Activated CD8-positive, alpha-beta T cell treated with anti-CD3 and anti-CD28 coated beads, Interleukin-2, amount 10 ng/mL, durations not matched to agents 7 days and 5 days (primary cell): ENCODE results near the gene CNBD2. TPM values are rescaled to one million over a fixed set of nuclear protein-coding genes. Genes with fewer than 3 reads are reported as not detected.
"Not testable (repeated sequence)": the region's sequence is repeated elsewhere in the genome, so short reads cannot be mapped to it uniquely, and the experiment has no call there.

ENCODE experiments used
- ATAC-seq: fragments of 150-1000 bp; cut with Tn5 transposase; one replicate; pipeline ENCODE4 v1.10.0; 2021; ENCODE audit warnings: moderate library complexity
- CTCF ChIA-PET: fragments of 350-600 bp; sonication (Branson Sonifier 250); formaldehyde crosslinking; loops from one replicate; lab custom pipeline; 2021; ENCODE audit warnings: antibody characterized with exemption; lab: Charles Lee
- POLR2A ChIA-PET: fragments of 350-600 bp; sonication (Branson Sonifier 250); formaldehyde crosslinking; loops from one replicate; lab custom pipeline; 2021; ENCODE audit warnings: antibody characterized with exemption; lab: Charles Lee
- DNase-seq: peaks from one replicate; pipeline ENCODE4 v3.0.0-alpha.2; 2020
- H3K27ac Mint-ChIP-seq: one replicate; pipeline ENCODE4 v1.8.0; 2021; ENCODE audit warnings: mild to moderate bottlenecking, mixed read lengths
- H3K27me3 Mint-ChIP-seq: one replicate; pipeline ENCODE4 v1.8.0; 2021; ENCODE audit warnings: low read depth, mixed read lengths
- H3K36me3 Mint-ChIP-seq: one replicate; pipeline ENCODE4 v1.8.0; 2021; ENCODE audit warnings: low read depth, mixed read lengths
- H3K4me1 Mint-ChIP-seq: one replicate; pipeline ENCODE4 v1.8.0; 2021; ENCODE audit warnings: low read depth, mixed read lengths
- H3K4me3 Mint-ChIP-seq: one replicate; pipeline ENCODE4 v1.8.0; 2021; ENCODE audit warnings: mild to moderate bottlenecking, mixed read lengths
- H3K9me3 Mint-ChIP-seq: one replicate; pipeline ENCODE4 v1.8.0; 2022; ENCODE audit warnings: mixed read lengths; ENCODE audit not compliant: insufficient read depth
- total RNA-seq, 2 experiments: library from RNA; stranded (reverse); gene quantifications; one replicate each; pipeline ENCODE4 v1.2.3, GENCODE V29; 2021

Gene CNBD2
- total RNA-seq, 2 experiments from 2014 or later: 4.9 to 6.1 TPM

DNA sequence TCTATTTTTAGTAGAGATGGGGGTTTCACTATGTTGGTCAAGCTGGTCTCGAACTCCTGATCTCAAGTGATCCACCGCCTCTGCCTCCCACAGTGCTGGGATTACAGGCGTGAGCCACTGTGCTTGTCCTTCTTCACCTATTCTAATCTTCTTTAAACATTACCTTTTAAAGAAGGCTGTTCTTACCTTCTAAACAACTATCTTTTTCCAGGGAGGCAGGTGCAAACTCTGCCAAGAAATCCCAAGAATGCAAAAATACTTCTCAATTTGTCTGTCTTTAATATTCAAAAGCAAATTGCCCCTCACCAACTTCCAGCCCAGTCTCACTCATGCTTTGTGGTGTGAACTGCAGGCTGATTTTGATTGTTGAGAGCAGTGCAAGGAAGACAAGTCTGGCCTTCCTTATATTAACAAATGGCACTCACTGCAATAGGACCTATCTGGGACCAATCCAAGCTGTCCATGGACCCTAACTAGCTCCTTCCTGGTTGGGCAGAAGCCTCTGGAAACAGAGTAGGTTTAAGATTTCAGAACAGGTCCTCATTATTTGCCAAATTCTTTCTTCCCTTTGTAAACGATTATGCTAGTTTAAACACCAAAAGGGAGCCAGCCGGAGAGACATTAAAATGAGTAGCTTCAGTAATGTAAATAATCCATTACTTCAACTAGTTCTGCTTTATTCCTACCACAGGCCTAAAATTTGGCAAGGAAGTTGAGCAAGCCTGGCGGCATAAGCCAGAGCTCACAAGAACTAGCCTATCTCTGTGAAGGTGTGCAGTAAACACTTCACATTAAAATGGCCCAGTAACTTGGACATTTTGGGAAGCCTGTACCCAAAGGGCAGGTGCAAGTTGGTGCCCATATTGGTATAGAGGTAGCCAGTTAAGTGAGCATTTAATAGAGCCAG, 15.7 kb upstream of the CNBD2 start:
- Mint-ChIP-seq H3K4me3 (peak overlapping the region; percentile 99), H3K27me3 (no peaks in the 10 kb centered on the region), H3K36me3 (peaks cover 19% of the 10 kb centered on the region), H3K4me1 (peaks cover 24% of the 10 kb centered on the region), H3K9me3 (no peaks in the 10 kb centered on the region), H3K27ac (peak overlapping the region; percentile 100)
- DNase-seq (peak; percentile 24), ATAC-seq (no peak)
- POLR2A ChIA-PET: interaction anchor here (1.0 to 3.9 kb wide), 10 partner anchors 10 to 498 kb away, joined by 3 to 68 read pairs (median 14); partner anchors contain the start of genes AAR2, CEP250, CPNE1 and PHF20
- CTCF ChIA-PET: interaction anchor here (0.9 to 3.7 kb wide), 14 partner anchors 9 to 384 kb away, joined by 3 to 42 read pairs (median 10); partner anchors contain the start of genes CPNE1, NFS1, RBM12 and RBM39

- ChIA-PET POLR2A (interaction anchor here (0.6 to 3.9 kb wide), 39 partner anchors 10 to 1959 kb away, joined by 3 to 68 read pairs (median 4); partner anchors contain the start of genes AAR2, CEP250, CPNE1 and ERGIC3), CTCF (interaction anchor here (0.6 to 3.7 kb wide), 53 partner anchors 9 to 1142 kb away, joined by 3 to 42 read pairs (median 4); partner anchors contain the start of genes ACSS2, CEP250, CNBD2 and CPNE1)
- Mint-ChIP-seq H3K27ac (peak overlapping the region; percentile 100), H3K9me3 (no peaks in the 10 kb centered on the region), H3K27me3 (no peaks in the 10 kb centered on the region), H3K4me3 (peak overlapping the region; percentile 99), H3K36me3 (peaks cover 18% of the 10 kb centered on the region), H3K4me1 (peaks cover 24% of the 10 kb centered on the region)
- DNase-seq (peak; percentile 83), ATAC-seq (peak; percentile 50)
Measured at GRCh38 chr20:35953387-35954199, 14.8 kb upstream of the CNBD2 start.

- H3K9me3 Mint-ChIP-seq: no peaks in the 10 kb centered on the region
- peak within 1 kb of the TSS; percentile 100 for H3K27ac Mint-ChIP-seq
- ChIA-PET POLR2A (interaction anchor here (0.6 to 3.9 kb wide), 40 partner anchors 11 to 1960 kb away, joined by 3 to 68 read pairs (median 4); partner anchors contain the start of genes CEP250, CPNE1, EIF6 and ERGIC3), CTCF (interaction anchor here (0.6 to 3.7 kb wide), 56 partner anchors 8 to 1141 kb away, joined by 3 to 42 read pairs (median 4); partner anchors contain the start of genes ACSS2, CEP250, CNBD2 and CPNE1)
- peak; percentile 98 for DNase-seq
- no peaks in the 10 kb centered on the region for H3K27me3 Mint-ChIP-seq
- H3K36me3 Mint-ChIP-seq: peaks cover 16% of the 10 kb centered on the region
- H3K4me3 Mint-ChIP-seq: peak within 1 kb of the TSS; percentile 99
- ATAC-seq: peak; percentile 89
- H3K4me1 Mint-ChIP-seq: peaks cover 24% of the 10 kb centered on the region
Measured at GRCh38 chr20:35954200-35954906, 14.0 kb upstream of the CNBD2 start, which contains the start of gene SCAND1. SCAND1 (minus strand) TSS chr20:35954502; CDS start chr20:35954284, 218 bp downstream.

GRCh38 chr20:35954907-35955251, 13.5 kb upstream of the CNBD2 start:
- Mint-ChIP-seq H3K4me3 (peak overlapping the region; percentile 99), H3K27me3 (no peaks in the 10 kb centered on the region), H3K27ac (peak overlapping the region; percentile 100), H3K9me3 (no peaks in the 10 kb centered on the region), H3K36me3 (peaks cover 16% of the 10 kb centered on the region), H3K4me1 (peaks cover 24% of the 10 kb centered on the region)
- ChIA-PET POLR2A (interaction anchor here (0.8 to 3.9 kb wide), 29 partner anchors 12 to 1960 kb away, joined by 3 to 68 read pairs (median 5); partner anchors contain the start of genes CEP250, CPNE1, EIF6 and ERGIC3), CTCF (interaction anchor here (0.8 to 3.7 kb wide), 30 partner anchors 8 to 508 kb away, joined by 3 to 42 read pairs (median 6); partner anchors contain the start of genes CNBD2, ERGIC3, NFS1 and PHF20)
- DNase-seq (peak; percentile 66), ATAC-seq (peak; percentile 1)

DNA sequence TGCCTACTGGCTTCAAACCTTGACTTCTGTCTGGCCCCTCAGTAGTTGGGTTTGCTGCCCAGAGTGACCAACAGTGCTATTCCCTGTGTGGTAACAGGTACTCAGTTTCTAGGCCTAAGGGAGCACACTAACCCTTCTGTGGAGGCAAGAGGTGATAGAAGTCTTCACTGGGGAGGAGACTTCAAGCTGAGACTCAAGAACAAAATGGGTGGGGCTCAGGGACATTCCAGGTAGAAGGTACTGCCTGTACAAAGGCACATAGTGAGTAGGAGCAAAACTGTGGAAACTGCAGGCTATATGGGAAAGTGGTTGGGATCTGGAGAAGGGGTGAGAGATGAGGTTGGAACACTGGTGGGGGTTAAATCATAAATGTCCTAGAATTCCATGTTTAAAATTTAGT, 11.8 kb upstream of the CNBD2 start:
- ATAC-seq: no peak
- Mint-ChIP-seq H3K36me3 (peaks cover 14% of the 10 kb centered on the region), H3K4me3 (no peak overlapping the region), H3K9me3 (no peaks in the 10 kb centered on the region), H3K27me3 (peaks cover 4% of the 10 kb centered on the region), H3K4me1 (peaks cover 21% of the 10 kb centered on the region), H3K27ac (no peak overlapping the region)
- ChIA-PET CTCF (no interaction called here), POLR2A (no interaction called here)
- DNase-seq: no peak

- H3K9me3 Mint-ChIP-seq, CTCF ChIA-PET, H3K4me3 Mint-ChIP-seq, DNase-seq, H3K27me3 Mint-ChIP-seq, POLR2A ChIA-PET, H3K27ac Mint-ChIP-seq, H3K4me1 Mint-ChIP-seq, H3K36me3 Mint-ChIP-seq, ATAC-seq: not testable (repeated sequence)
Measured at GRCh38 chr20:35959291-35959690, 9.1 kb upstream of the CNBD2 start.

- H3K36me3 Mint-ChIP-seq: no peaks in the 10 kb centered on the region
- ChIA-PET CTCF (interaction anchor here (1.1 to 3.4 kb wide), 3 partner anchors 10 to 175 kb away, joined by 3 to 15 read pairs (median 10); partner anchors contain the start of gene SCAND1), POLR2A (interaction anchor here (0.7 kb wide), 1 partner anchor 404 kb away, joined by 3 read pairs; no protein-coding TSS in a partner anchor)
- no peak overlapping the region for H3K27ac Mint-ChIP-seq
- DNase-seq (no peak), ATAC-seq (no peak)
- H3K27me3 Mint-ChIP-seq: peaks cover 4% of the 10 kb centered on the region
- H3K4me1 Mint-ChIP-seq: peaks cover 2% of the 10 kb centered on the region
- H3K4me3 Mint-ChIP-seq: no peak overlapping the region
- no peaks in the 10 kb centered on the region for H3K9me3 Mint-ChIP-seq
Measured at GRCh38 chr20:35963878-35964277, 4.5 kb upstream of the CNBD2 start.

GRCh38 chr20:35968930-35969329, 540 bp downstream of the CNBD2 start:
- Mint-ChIP-seq H3K27ac (no peak overlapping the region), H3K9me3 (no peaks in the 10 kb centered on the region), H3K4me3 (no peak overlapping the region), H3K36me3 (no peaks in the 10 kb centered on the region), H3K4me1 (peaks cover 2% of the 10 kb centered on the region), H3K27me3 (peaks cover 3% of the 10 kb centered on the region)
- POLR2A ChIA-PET: no interaction called here
- CTCF ChIA-PET: interaction anchor here (1.3 to 1.5 kb wide), 2 partner anchors 15 to 23 kb away, joined by 3 to 4 read pairs; partner anchors contain the start of gene SCAND1
- DNase-seq (no peak), ATAC-seq (no peak)

DNA sequence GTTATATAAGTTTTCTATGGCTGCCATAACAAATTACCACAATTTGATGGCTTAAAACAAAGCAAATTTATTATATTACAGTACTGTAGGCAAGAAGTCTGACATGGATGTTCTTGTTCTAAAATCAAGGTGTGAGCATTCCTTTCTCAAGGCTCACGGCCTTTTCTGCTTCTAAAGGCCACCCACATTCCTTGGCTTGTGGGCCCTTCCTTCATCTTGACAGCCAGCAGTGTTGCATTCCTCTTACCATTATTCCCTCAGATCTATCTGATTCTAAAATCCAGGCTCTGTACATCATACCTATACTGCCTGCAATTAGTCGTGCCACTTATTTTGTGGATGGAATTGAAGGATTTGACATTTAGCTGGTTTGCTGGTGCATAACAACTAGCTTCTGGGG, 3.6 kb downstream of the CNBD2 start:
- peaks cover 3% of the 10 kb centered on the region for H3K27me3 Mint-ChIP-seq
- no peaks in the 10 kb centered on the region for H3K36me3 Mint-ChIP-seq
- H3K4me1 Mint-ChIP-seq: no peaks in the 10 kb centered on the region
- no peaks in the 10 kb centered on the region for H3K9me3 Mint-ChIP-seq
- no peak overlapping the region for H3K4me3 Mint-ChIP-seq
- no peak for DNase-seq
- ChIA-PET CTCF (interaction anchor here (2.0 kb wide), 1 partner anchor 21 kb away, joined by 7 read pairs; no protein-coding TSS in a partner anchor), POLR2A (no interaction called here)
- ATAC-seq: no peak
- H3K27ac Mint-ChIP-seq: no peak overlapping the region

DNA sequence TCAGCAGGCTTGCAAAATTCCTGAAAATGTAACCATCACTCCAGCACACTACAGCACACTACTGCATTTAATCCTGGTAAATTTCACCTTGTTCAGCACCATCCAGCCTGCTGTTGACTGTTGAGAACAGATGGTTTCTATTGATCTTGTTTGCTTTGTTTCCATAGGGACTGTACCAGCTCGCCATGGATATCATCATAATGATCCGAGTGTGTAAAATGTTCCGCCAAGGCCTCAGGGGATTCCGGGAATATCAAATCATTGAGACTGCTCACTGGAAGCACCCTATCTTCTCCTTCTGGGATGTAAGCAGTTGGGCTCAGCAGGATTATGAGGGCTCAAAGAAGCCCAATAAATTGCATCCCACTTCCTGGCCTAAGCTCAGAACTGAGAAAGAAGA, 4.1 kb downstream of the CNBD2 start:
- CTCF ChIA-PET: interaction anchor here (2.6 kb wide), 1 partner anchor 18 kb away, joined by 12 read pairs; the partner anchor contains the start of gene SCAND1
- POLR2A ChIA-PET: no interaction called here

More for the DNA sequence above, 4.1 kb downstream of the CNBD2 start:
- no peak for DNase-seq
- H3K27me3 Mint-ChIP-seq: peaks cover 3% of the 10 kb centered on the region
- no peak for ATAC-seq
- H3K9me3 Mint-ChIP-seq: no peaks in the 10 kb centered on the region
- H3K4me3 Mint-ChIP-seq: no peak overlapping the region
- no peaks in the 10 kb centered on the region for H3K4me1 Mint-ChIP-seq
- no peak overlapping the region for H3K27ac Mint-ChIP-seq
- H3K36me3 Mint-ChIP-seq: no peaks in the 10 kb centered on the region
